Measurements from ENCODE around the gene LECT2. TPM values are rescaled to one million over a fixed set of nuclear protein-coding genes. Genes with fewer than 3 reads are reported as not detected.

Gene LECT2
- total RNA-seq, 1 donor from 2014 or later, result not detected

DNA sequence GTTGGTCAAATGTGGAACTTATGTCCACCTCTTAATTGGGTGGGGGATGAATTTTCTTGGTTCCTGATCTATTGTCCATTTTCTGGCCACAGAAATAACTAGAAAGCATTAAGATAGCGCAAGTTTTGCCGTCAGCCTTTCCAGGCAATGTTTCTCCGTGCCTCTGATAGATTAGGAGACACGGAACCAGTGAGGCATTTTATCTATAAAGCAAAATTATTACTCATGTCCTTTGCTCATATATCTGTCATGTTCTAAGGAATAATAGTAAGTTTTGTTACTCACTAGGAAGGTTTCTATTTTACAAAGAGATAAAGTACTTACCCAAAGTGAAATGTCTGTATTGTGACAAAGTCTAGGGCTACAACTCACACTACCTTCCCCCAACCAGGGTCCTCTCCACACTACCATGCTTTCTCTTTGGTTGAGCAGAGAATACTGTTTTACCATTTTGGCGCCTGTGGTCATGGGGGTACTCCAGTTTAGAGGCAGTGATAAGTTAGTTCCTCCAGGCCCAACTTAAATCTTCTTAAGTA is 39.2 kb downstream of the LECT2 start:
- TF ChIP-seq, protein P1, sequence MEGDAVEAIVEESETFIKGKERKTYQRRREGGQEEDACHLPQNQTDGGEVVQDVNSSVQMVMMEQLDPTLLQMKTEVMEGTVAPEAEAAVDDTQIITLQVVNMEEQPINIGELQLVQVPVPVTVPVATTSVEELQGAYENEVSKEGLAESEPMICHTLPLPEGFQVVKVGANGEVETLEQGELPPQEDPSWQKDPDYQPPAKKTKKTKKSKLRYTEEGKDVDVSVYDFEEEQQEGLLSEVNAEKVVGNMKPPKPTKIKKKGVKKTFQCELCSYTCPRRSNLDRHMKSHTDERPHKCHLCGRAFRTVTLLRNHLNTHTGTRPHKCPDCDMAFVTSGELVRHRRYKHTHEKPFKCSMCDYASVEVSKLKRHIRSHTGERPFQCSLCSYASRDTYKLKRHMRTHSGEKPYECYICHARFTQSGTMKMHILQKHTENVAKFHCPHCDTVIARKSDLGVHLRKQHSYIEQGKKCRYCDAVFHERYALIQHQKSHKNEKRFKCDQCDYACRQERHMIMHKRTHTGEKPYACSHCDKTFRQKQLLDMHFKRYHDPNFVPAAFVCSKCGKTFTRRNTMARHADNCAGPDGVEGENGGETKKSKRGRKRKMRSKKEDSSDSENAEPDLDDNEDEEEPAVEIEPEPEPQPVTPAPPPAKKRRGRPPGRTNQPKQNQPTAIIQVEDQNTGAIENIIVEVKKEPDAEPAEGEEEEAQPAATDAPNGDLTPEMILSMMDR (IDR thresholded peaks at IDR 0.05), result no peak
- Mint-ChIP-seq H3K27ac (ENCODE audit: unreplicated experiment) (no peak overlapping the region), H3K9me3 (ENCODE audit: low read depth) (no peaks in the 10 kb centered on the region), H3K27me3 (ENCODE audit: low read depth) (peaks cover 73% of the 10 kb centered on the region), H3K4me3 (ENCODE audit: unreplicated experiment) (no peak overlapping the region), H3K36me3 (ENCODE audit: low read depth) (no peaks in the 10 kb centered on the region), H3K4me1 (ENCODE audit: low read depth) (no peaks in the 10 kb centered on the region)
- no peak for DNase-seq (ENCODE audit: low spot score)

DNA sequence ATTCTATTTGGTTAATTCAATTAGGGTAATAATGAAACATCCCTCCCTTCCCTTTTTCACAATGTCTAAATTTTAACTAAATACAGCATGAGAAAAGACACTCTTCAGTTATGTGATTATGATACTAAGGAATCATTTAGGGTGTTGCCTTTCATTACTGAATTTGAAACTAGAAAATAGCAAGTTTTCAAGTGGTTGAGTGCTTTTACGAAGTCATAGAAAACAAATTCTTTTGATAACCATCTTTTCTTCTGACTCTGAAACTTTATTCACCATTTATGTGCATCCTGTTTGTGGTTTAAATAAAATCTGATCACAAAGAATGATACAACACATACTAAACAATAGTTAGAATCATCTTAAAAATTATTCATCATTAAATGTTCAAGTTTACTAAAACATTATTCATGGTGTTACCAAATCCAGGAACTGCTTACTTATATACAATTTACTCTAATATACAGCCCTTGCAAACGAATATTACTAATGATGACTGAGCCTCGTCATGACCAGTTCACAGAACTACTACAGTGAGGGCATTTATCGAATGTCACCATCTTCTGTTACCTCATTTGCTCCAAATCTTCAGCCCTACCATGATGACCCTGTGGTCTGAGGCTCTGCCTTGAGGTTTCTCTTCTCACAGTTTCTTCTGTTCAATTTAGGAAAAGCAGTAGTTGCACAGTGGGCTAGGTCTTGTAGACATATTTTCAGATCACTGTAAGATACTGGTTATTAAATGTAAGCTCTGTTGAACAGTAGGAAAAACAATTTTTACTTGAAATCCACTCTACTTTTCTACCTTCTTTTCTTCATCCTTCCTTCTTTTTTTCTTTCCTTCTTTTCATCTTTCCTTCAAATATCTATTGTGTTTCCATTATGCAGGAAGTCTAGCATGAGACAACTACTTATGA is 40.8 kb downstream of the LECT2 start:
- no peak for DNase-seq (ENCODE audit: low spot score)
- Mint-ChIP-seq H3K27ac (ENCODE audit: unreplicated experiment) (no peak overlapping the region), H3K9me3 (ENCODE audit: low read depth) (no peaks in the 10 kb centered on the region), H3K27me3 (ENCODE audit: low read depth) (peaks cover 78% of the 10 kb centered on the region), H3K36me3 (ENCODE audit: low read depth) (no peaks in the 10 kb centered on the region), H3K4me1 (ENCODE audit: low read depth) (no peaks in the 10 kb centered on the region), H3K4me3 (ENCODE audit: unreplicated experiment) (no peak overlapping the region)
- TF ChIP-seq, protein P1 (IDR thresholded peaks at IDR 0.05), result no peak

- Mint-ChIP-seq H3K4me3 (ENCODE audit: unreplicated experiment) (no peak overlapping the region), H3K27me3 (ENCODE audit: low read depth) (peaks cover 56% of the 10 kb centered on the region), H3K27ac (ENCODE audit: unreplicated experiment) (no peak overlapping the region), H3K4me1 (ENCODE audit: low read depth) (no peaks in the 10 kb centered on the region), H3K36me3 (ENCODE audit: low read depth) (no peaks in the 10 kb centered on the region), H3K9me3 (ENCODE audit: low read depth) (no peaks in the 10 kb centered on the region)
- TF ChIP-seq, protein P1 (IDR thresholded peaks at IDR 0.05), result no peak
- DNase-seq (ENCODE audit: low spot score), result no peak
These were observed 49.6 kb downstream of the LECT2 start for GRCh38 chr5:135905144-135905543.

- Mint-ChIP-seq H3K4me1 (ENCODE audit: low read depth) (no peaks in the 10 kb centered on the region), H3K27me3 (ENCODE audit: low read depth) (peaks cover 51% of the 10 kb centered on the region), H3K4me3 (ENCODE audit: unreplicated experiment) (no peak overlapping the region), H3K27ac (ENCODE audit: unreplicated experiment) (no peak overlapping the region), H3K9me3 (ENCODE audit: low read depth) (no peaks in the 10 kb centered on the region), H3K36me3 (ENCODE audit: low read depth) (no peaks in the 10 kb centered on the region)
- DNase-seq (ENCODE audit: low spot score), result no peak
- TF ChIP-seq, protein P1 (IDR thresholded peaks at IDR 0.05), result no peak
These were observed 53.1 kb downstream of the LECT2 start for GRCh38 chr5:135901633-135902032.

DNA sequence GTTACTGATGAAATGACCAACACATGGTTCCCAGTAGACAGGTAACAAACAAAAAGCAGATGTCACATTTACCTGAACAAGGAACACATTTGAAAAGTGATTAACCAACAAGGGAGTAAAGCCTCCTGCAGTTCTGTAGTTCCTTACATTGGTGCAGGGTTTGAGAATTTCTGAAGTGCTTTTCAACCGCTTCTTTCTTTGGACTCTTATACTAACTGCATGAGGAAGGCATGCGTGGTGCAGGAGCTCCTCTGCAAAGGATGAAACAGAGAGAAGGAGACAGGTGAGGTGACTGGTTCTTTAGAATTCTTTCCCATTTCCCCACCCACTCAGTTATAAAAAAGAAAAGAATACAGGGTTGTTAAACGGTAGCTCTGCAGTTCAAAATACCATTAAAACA is 54.5 kb downstream of the LECT2 start:
- peaks cover 55% of the 10 kb centered on the region for H3K27me3 Mint-ChIP-seq (ENCODE audit: low read depth)

More for the DNA sequence above, 54.5 kb downstream of the LECT2 start:
- H3K27ac Mint-ChIP-seq (ENCODE audit: unreplicated experiment), result no peak overlapping the region
- no peak for DNase-seq (ENCODE audit: low spot score)
- no peaks in the 10 kb centered on the region for H3K36me3 Mint-ChIP-seq (ENCODE audit: low read depth)
- H3K4me3 Mint-ChIP-seq (ENCODE audit: unreplicated experiment), result no peak overlapping the region
- TF ChIP-seq, protein P1 (IDR thresholded peaks at IDR 0.05), result no peak
- no peaks in the 10 kb centered on the region for H3K9me3 Mint-ChIP-seq (ENCODE audit: low read depth)
- no peaks in the 10 kb centered on the region for H3K4me1 Mint-ChIP-seq (ENCODE audit: low read depth)

Data from chondrocyte (in vitro differentiated cells).